Measurements from ENCODE around the gene ZBTB3. TPM values are rescaled to one million over a fixed set of nuclear protein-coding genes. Genes with fewer than 3 reads are reported as not detected.

ZBTB3 gene
- total RNA-seq, 1 experiment from 2014 or later, result 43.4 TPM

DNA sequence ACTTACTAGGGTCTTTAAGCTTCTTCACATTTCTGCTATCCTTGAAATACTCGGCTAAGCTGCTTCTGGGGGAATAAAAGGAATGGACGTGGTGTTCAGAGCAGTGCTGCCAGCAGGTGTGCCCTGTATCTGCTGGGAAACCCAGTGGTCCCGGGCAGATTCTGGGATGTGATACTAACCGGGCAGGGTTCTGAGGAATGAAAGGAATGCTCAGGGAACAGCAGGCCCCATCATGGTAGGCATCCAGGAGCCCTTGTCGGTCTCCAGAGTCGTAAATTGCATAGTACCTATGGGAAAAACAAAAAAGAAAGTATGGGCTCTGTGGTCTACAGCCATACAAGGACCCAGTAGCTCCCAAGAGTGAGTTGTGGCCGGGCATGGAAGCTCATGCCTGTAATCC, 42.3 kb upstream of the ZBTB3 start:
- Histone ChIP-seq H4K8ac (replicated peaks; ENCODE audit: insufficient read length, low read depth, low read length) (no peak overlapping the region), H3K27me3 (ENCODE audit: insufficient read depth, low read length) (no peaks in the 10 kb centered on the region), H2BK12ac (ENCODE audit: insufficient read length, low read depth, low read length) (no peak overlapping the region), H3K9me3 (ENCODE audit: control insufficient read depth, low read depth, low read length) (no peaks in the 10 kb centered on the region), H2BK120ac (ENCODE audit: low read depth, low read length, poor library complexity, severe bottlenecking) (no peak overlapping the region), H3K4me2 (ENCODE audit: insufficient read depth, insufficient read length, low read length) (no peak overlapping the region), H3K23me2 (ENCODE audit: insufficient read length, low read depth, low read length, poor library complexity, severe bottlenecking) (no peaks in the 10 kb centered on the region), H2AK5ac (ENCODE audit: insufficient read length, low read length) (no peak overlapping the region), H3K79me2 (ENCODE audit: insufficient read depth, low read length) (no peaks in the 10 kb centered on the region; the same call in 1 of the 2 replicates), H4K91ac (ENCODE audit: insufficient read length, low read depth, low read length) (no peak overlapping the region), H2BK20ac (ENCODE audit: low read depth, low read length, poor library complexity, severe bottlenecking) (no peak overlapping the region), H3K23ac (ENCODE audit: insufficient read length, low read depth, low read length) (no peak overlapping the region), H4K20me1 (ENCODE audit: control insufficient read depth, insufficient read depth, insufficient read length) (no peaks in the 10 kb centered on the region), H3K14ac (ENCODE audit: insufficient read depth, low read length) (no peak overlapping the region), H3K18ac (ENCODE audit: insufficient read length, low read depth, low read length) (no peak overlapping the region), H4K5ac (ENCODE audit: insufficient read length, low read depth, low read length) (no peak overlapping the region), H3T11ph (ENCODE audit: low read length) (no peak overlapping the region), H3K9ac (ENCODE audit: extremely low read depth, insufficient read length, low read length) (no peak overlapping the region), H2BK15ac (ENCODE audit: low read depth, low read length) (no peak overlapping the region), H3K56ac (ENCODE audit: insufficient read length, low read depth, low read length) (no peak overlapping the region), H3K4ac (ENCODE audit: low read depth, low read length) (no peak overlapping the region), H2AFZ (ENCODE audit: low read length) (no peak overlapping the region), H3K79me1 (ENCODE audit: insufficient read depth, low read depth, low read length, poor library complexity, severe bottlenecking) (no peaks in the 10 kb centered on the region), H2BK5ac (ENCODE audit: insufficient read length, low read length) (no peak overlapping the region), H3K4me1 (ENCODE audit: insufficient read depth, low read length) (no peaks in the 10 kb centered on the region), H3K27ac (ENCODE audit: insufficient read length, low read depth, low read length) (no peak overlapping the region)
- Mint-ChIP-seq H3K36me3 (ENCODE audit: insufficient read depth in 1 of 3, low read depth in 3 of 3) (peaks cover 62 to 90% (median 76%) of the 10 kb centered on the region in 3 experiments), H3K4me3 (no peak overlapping the region), H3K27ac (no peak overlapping the region), H3K27me3 (ENCODE audit: low read depth) (no peaks in the 10 kb centered on the region; the same call in 1 of the 2 replicates), H3K9me3 (no peaks in the 10 kb centered on the region; a peak in 1 of 5 replicates), H3K4me1 (peaks cover 6 to 8% of the 10 kb centered on the region in 2 experiments; a peak in 3 of 4 replicates)
- WGBS (ENCODE audit: extremely low coverage, insufficient read length, low lambda C conversion rate), result no CpG with 5 or more reads among the region's 7 CpGs
- TF ChIP-seq, protein P1, sequence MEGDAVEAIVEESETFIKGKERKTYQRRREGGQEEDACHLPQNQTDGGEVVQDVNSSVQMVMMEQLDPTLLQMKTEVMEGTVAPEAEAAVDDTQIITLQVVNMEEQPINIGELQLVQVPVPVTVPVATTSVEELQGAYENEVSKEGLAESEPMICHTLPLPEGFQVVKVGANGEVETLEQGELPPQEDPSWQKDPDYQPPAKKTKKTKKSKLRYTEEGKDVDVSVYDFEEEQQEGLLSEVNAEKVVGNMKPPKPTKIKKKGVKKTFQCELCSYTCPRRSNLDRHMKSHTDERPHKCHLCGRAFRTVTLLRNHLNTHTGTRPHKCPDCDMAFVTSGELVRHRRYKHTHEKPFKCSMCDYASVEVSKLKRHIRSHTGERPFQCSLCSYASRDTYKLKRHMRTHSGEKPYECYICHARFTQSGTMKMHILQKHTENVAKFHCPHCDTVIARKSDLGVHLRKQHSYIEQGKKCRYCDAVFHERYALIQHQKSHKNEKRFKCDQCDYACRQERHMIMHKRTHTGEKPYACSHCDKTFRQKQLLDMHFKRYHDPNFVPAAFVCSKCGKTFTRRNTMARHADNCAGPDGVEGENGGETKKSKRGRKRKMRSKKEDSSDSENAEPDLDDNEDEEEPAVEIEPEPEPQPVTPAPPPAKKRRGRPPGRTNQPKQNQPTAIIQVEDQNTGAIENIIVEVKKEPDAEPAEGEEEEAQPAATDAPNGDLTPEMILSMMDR (conservative IDR thresholded peaks at IDR 0.05), result no peak
- no peak for DNase-seq
